A549 (cell line): Measurements from ENCODE around the gene AKAP10. TPM values are rescaled to one million over a fixed set of nuclear protein-coding genes. Genes with fewer than 3 reads are reported as not detected.

Source experiments
- ATAC-seq, 2 experiments: fragments of 200-7000 bp in 1 of 2; fragments of >200 bp in 1 of 2; cut with Nextera tagmentation in 1 of 2; cut with Tn5 transposase in 1 of 2; 3 replicates each; pipeline versions ENCODE4 v1.8.0 to v1.9.1; 2018 to 2020; ENCODE audit warnings: mild to moderate bottlenecking in 1 of 2, moderate library complexity in 1 of 2
- CTCF ChIA-PET: fragments of 300-600 bp; sonication (Branson Sonifier 250); formaldehyde crosslinking; extraction: SDS; loops from one replicate; lab custom pipeline; 2021; ENCODE audit warnings: antibody characterized with exemption, inconsistent platforms; lab: Yijun Ruan, JAX
- POLR2A ChIA-PET: fragments of 350-600 bp; formaldehyde crosslinking; extraction: SDS; loops from one replicate; lab custom pipeline; 2021; ENCODE audit warnings: antibody characterized with exemption, inconsistent platforms; lab: Yijun Ruan, JAX
- DNase-seq, 2 experiments: peaks; one replicate each; pipeline versions ENCODE4 v3.0.0 to v3.0.0-alpha.2; 2011 to 2016; ENCODE audit warnings: low read depth in 1 of 2, low spot score in 1 of 2
- FAIRE-seq: peaks from 2 replicates; lab custom pipeline; 2011; peaks lifted over from hg19 to GRCh38; lab: Jason Lieb, UNC
- H3K27ac ChIP-seq, 2 experiments: fragments of >200 bp; sonication (Bioruptor Twin); formaldehyde crosslinking; 3 replicates each; pipeline ENCODE4 v1.5.1; 2016 to 2017
- H3K4me1 ChIP-seq: fragments of >200 bp; sonication (Bioruptor Twin); formaldehyde crosslinking; 3 replicates; pipeline ENCODE4 v1.6.1; 2016
- H3K4me2 ChIP-seq: fragments of >200 bp; sonication (Bioruptor Twin); formaldehyde crosslinking; 3 replicates; pipeline ENCODE4 v1.6.1; 2016
- H3K4me3 ChIP-seq: fragments of >200 bp; sonication (Bioruptor Twin); formaldehyde crosslinking; 3 replicates; pipeline ENCODE4 v1.5.1; 2016
- H3K9me3 ChIP-seq: fragments of >200 bp; sonication (Bioruptor Twin); formaldehyde crosslinking; 3 replicates; pipeline ENCODE4 v1.6.1; 2016
- BHLHE40 ChIP-seq: IDR thresholded peaks from 2 replicates; pipeline ENCODE4 v1.6.1; 2012; ENCODE audit warnings: low read depth, low read length, inconsistent platforms
- CHD2 ChIP-seq: fragments of 150-350 bp; IDR thresholded peaks from 2 replicates; pipeline ENCODE4 v1.6.1; 2014; ENCODE audit warnings: low read length; ENCODE audit not compliant: partially characterized antibody
- CHD4 ChIP-seq: fragments of 200-600 bp; sonication (generic); IDR thresholded peaks from 2 replicates; pipeline ENCODE4 v1.6.1; 2016; ENCODE audit warnings: antibody characterized with exemption, mild to moderate bottlenecking, borderline replicate concordance
- EHF ChIP-seq: fragments of 250-450 bp; sonication (Bioruptor Pico); IDR thresholded peaks from 2 replicates; pipeline ENCODE4 v1.5.0; 2020; ENCODE audit warnings: mild to moderate bottlenecking
- EHMT2 ChIP-seq: fragments of 200-600 bp; sonication (generic); IDR thresholded peaks from 2 replicates; pipeline ENCODE4 v1.6.1; 2016; ENCODE audit warnings: antibody characterized with exemption, low read depth, mild to moderate bottlenecking, moderate library complexity
- EP300 ChIP-seq, 2 experiments: fragments of >200 bp; sonication (Bioruptor Twin); formaldehyde crosslinking; IDR thresholded peaks; 2 replicates in 1 of 2; 3 replicates in 1 of 2; pipeline ENCODE4 v1.6.1; 2016 to 2017
- FOSL2 ChIP-seq, 2 experiments: fragments of 450-650 bp in 1 of 2; fragments of >200 bp in 1 of 2; sonication (Bioruptor Twin) in 1 of 2; formaldehyde crosslinking; IDR thresholded peaks; 2 replicates each; pipeline versions ENCODE4 v1.5.0 to v1.6.1; 2016 to 2020; ENCODE audit warnings: mild to moderate bottlenecking in 1 of 2, moderate library complexity in 1 of 2
- HDAC2 ChIP-seq: fragments of 200-600 bp; sonication (generic); IDR thresholded peaks from 2 replicates; pipeline ENCODE4 v1.6.1; 2016
- JUN ChIP-seq, 2 experiments: fragments of >200 bp; sonication (Bioruptor Twin); formaldehyde crosslinking; IDR thresholded peaks; 2 replicates in 1 of 2; 3 replicates in 1 of 2; pipeline ENCODE4 v1.6.1; 2016 to 2017
- KDM1A ChIP-seq: fragments of 200-600 bp; sonication (generic); IDR thresholded peaks from 2 replicates; pipeline ENCODE4 v1.6.1; 2016; ENCODE audit warnings: low read depth, mild to moderate bottlenecking
- MYC ChIP-seq: IDR thresholded peaks from 2 replicates; pipeline ENCODE4 v1.6.1; 2012; ENCODE audit warnings: mild to moderate bottlenecking, inconsistent platforms, low read length, improper control_type of control experiment, borderline replicate concordance
- NFE2L2 ChIP-seq: fragments of 150-350 bp; conservative IDR thresholded peaks from 2 replicates; pipeline ENCODE4 v1.6.1; 2014; ENCODE audit warnings: low read length
- NR3C1 ChIP-seq: fragments of >200 bp; sonication (Bioruptor Twin); formaldehyde crosslinking; IDR thresholded peaks from 3 replicates; pipeline ENCODE4 v1.6.1; 2017
- POLR2AphosphoS2 ChIP-seq: conservative IDR thresholded peaks from 2 replicates; pipeline ENCODE4 v1.6.1; 2012; ENCODE audit warnings: low read length, improper control_type of control experiment, inconsistent platforms
- RAD21 ChIP-seq, 2 experiments: fragments of >200 bp in 1 of 2; sonication (Bioruptor Twin) in 1 of 2; formaldehyde crosslinking in 1 of 2; IDR thresholded peaks in 1 of 2; conservative IDR thresholded peaks in 1 of 2; 2 replicates in 1 of 2; 3 replicates in 1 of 2; pipeline ENCODE4 v1.6.1; 2012 to 2018; ENCODE audit warnings: inconsistent platforms in 1 of 2
- RARB ChIP-seq: fragments of 250-450 bp; sonication (Bioruptor Pico); IDR thresholded peaks from 2 replicates; pipeline ENCODE4 v1.8.0; 2021; ENCODE audit warnings: mild to moderate bottlenecking, moderate library complexity
- RCOR1 ChIP-seq: fragments of 150-350 bp; IDR thresholded peaks from 2 replicates; pipeline ENCODE4 v1.6.1; 2014; ENCODE audit warnings: antibody characterized with exemption, low read length, low read depth
- RFX5 ChIP-seq: fragments of 450-650 bp; IDR thresholded peaks from 2 replicates; pipeline ENCODE4 v1.7.1; 2014; ENCODE audit warnings: antibody characterized with exemption, mild to moderate bottlenecking, moderate library complexity
- TFCP2L1 ChIP-seq: fragments of 250-450 bp; sonication (Bioruptor Pico); IDR thresholded peaks from 2 replicates; pipeline ENCODE4 v1.5.0; 2021; ENCODE audit warnings: mild to moderate bottlenecking
- ZFP36 ChIP-seq: fragments of 450-650 bp; IDR thresholded peaks from 2 replicates; pipeline ENCODE4 v1.6.1; 2014; ENCODE audit warnings: borderline replicate concordance; ENCODE audit not compliant: partially characterized antibody
- ZNF302 ChIP-seq: fragments of 250-450 bp; sonication (Bioruptor Pico); IDR thresholded peaks from 2 replicates; pipeline ENCODE4 v1.9.0; 2021; ENCODE audit warnings: inconsistent platforms, mild to moderate bottlenecking, moderate library complexity
- WGBS: methylation state at CpG from one replicate; pipeline ENCODE4 v1.1.6; 2017; ENCODE audit errors: missing lambda C conversion rate; 5-methylcytosine and 5-hydroxymethylcytosine counted together
- polyA plus RNA-seq, 4 experiments: library from polyadenylated mRNA; depleted of rRNA in 3 of 4; stranded (reverse); fragments of >200 nt; fragmentation: RNase III in 1 of 4; extraction: RNeasy Plus Mini Kit Qiagen cat#74134 plus additional on column Dnase treatment in 1 of 4; gene quantifications; 2 replicates in 3 of 4; 3 replicates in 1 of 4; pipeline ENCODE4 v1.2.3, GENCODE V29; 2011 to 2017
- TF ChIP-seq, protein P1 (sequence below): fragments of 150-350 bp; IDR thresholded peaks from 2 replicates; pipeline ENCODE4 v1.6.1; 2014; ENCODE audit warnings: low read depth, mild to moderate bottlenecking, low read length
- TF ChIP-seq, protein P2 (sequence below): fragments of >200 bp; sonication (Bioruptor Twin); formaldehyde crosslinking; IDR thresholded peaks from 2 replicates; pipeline ENCODE4 v1.6.1; 2016
- TF ChIP-seq, protein P3 (sequence below): IDR thresholded peaks from 2 replicates; pipeline ENCODE4 v1.6.1; 2012
- TF ChIP-seq, protein P4 (sequence below): fragments of 250-450 bp; sonication (Bioruptor Pico); IDR thresholded peaks from 2 replicates; pipeline ENCODE4 v1.5.0; 2021; ENCODE audit warnings: mild to moderate bottlenecking, moderate library complexity, borderline replicate concordance

Gene AKAP10
- polyA plus RNA-seq, 2 of the 4 experiments (the other 2 are of a cell fraction) = 22.0 to 51.1 TPM

DNA sequence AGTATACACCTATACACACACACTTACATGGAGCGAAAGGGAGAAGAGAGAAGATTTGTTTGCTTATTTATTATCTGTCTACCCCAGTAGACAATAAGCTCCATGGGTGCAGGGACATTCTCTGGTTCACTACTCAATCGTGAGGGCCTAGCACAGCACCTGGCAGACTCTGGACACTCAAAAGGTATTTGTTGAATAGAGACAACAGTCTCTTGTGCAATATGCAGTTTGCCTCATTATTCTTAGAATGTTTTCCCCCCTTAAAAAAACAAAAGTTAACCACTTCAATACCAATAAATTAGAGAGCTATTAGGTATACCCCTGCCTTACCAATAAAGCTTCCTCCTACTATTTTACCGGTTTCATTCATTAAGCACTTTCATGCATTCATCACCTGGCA, 2.0 kb downstream of the AKAP10 start:
- Histone ChIP-seq H3K4me3 (no peak overlapping the region), H3K4me1 (peaks cover 18% of the 10 kb centered on the region), H3K4me2 (peak overlapping the region; percentile 92), H3K9me3 (no peaks in the 10 kb centered on the region), H3K27ac (no peak overlapping the region)
- ChIA-PET CTCF (interaction anchor here (1.3 to 3.9 kb wide), 3 partner anchors 17 to 35 kb away, joined by 6 to 17 read pairs (median 13); partner anchors contain the start of gene SPECC1), POLR2A (no interaction called here)
- TF ChIP-seq MYC (no peak), NR3C1 (no peak), EHF (no peak), EP300 (IDR thresholded peaks at IDR 0.05) (no peak), CHD4 (no peak), CHD2 (no peak), RCOR1 (no peak), FOSL2 (IDR thresholded peaks at IDR 0.05) (no peak), FOSL2 (CRISPR knock-in tag; IDR thresholded peaks at IDR 0.05) (no peak)
- TF ChIP-seq, protein P1, sequence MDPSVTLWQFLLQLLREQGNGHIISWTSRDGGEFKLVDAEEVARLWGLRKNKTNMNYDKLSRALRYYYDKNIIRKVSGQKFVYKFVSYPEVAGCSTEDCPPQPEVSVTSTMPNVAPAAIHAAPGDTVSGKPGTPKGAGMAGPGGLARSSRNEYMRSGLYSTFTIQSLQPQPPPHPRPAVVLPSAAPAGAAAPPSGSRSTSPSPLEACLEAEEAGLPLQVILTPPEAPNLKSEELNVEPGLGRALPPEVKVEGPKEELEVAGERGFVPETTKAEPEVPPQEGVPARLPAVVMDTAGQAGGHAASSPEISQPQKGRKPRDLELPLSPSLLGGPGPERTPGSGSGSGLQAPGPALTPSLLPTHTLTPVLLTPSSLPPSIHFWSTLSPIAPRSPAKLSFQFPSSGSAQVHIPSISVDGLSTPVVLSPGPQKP = no peak
- TF ChIP-seq, protein P2, sequence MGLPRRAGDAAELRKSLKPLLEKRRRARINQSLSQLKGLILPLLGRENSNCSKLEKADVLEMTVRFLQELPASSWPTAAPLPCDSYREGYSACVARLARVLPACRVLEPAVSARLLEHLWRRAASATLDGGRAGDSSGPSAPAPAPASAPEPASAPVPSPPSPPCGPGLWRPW = no peak
- FAIRE-seq = no peak
- no peak for ATAC-seq
- 81% methylated on average over 3 of the region's 3 CpGs for WGBS
- no peak for DNase-seq

DNA sequence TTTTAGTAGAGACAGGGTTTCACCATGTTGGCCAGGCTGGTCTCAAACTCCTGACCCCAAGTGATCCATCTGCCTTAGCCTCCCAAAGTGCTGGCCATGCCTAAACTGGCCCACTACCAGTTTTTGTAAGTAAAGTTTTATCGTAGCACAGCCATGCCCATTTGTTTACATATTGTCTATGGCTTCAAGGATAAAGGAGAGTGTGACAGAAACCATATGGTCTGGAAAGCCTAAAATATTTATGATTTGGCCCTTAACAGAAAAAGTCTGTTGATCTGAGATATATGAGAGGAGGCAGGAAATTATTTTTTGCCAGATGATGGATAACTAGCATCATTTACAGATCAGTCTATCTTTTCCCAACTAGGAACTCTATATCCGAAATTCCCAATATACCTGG, 4.5 kb downstream of the AKAP10 start:
- Histone ChIP-seq H3K4me2 (no peak overlapping the region), H3K27ac (no peak overlapping the region), H3K9me3 (no peaks in the 10 kb centered on the region), H3K4me3 (no peak overlapping the region), H3K4me1 (peaks cover 22% of the 10 kb centered on the region)
- no peak for ATAC-seq
- no peak for DNase-seq
- POLR2A ChIA-PET = no interaction called here
- TF ChIP-seq, protein P2 = no peak
- TF ChIP-seq EHMT2 = no peak
- TF ChIP-seq ZNF302 (CRISPR knock-in tag) = no peak
- TF ChIP-seq CHD2 = no peak
- TF ChIP-seq HDAC2 = no peak
- TF ChIP-seq, protein P3, sequence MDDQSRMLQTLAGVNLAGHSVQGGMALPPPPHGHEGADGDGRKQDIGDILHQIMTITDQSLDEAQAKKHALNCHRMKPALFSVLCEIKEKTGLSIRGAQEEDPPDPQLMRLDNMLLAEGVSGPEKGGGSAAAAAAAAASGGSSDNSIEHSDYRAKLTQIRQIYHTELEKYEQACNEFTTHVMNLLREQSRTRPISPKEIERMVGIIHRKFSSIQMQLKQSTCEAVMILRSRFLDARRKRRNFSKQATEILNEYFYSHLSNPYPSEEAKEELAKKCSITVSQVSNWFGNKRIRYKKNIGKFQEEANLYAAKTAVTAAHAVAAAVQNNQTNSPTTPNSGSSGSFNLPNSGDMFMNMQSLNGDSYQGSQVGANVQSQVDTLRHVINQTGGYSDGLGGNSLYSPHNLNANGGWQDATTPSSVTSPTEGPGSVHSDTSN = no peak
- no peak for TF ChIP-seq NFE2L2
- TF ChIP-seq ZFP36 = no peak
- TF ChIP-seq BHLHE40 = no peak
- TF ChIP-seq POLR2AphosphoS2 = no peak
- TF ChIP-seq KDM1A = no peak
- no peak for TF ChIP-seq RARB (CRISPR knock-in tag)
- TF ChIP-seq MYC = no peak
- no peak for TF ChIP-seq TFCP2L1 (CRISPR knock-in tag)
- TF ChIP-seq RAD21 (conservative IDR thresholded peaks at IDR 0.05 in 1 of 2, IDR thresholded peaks at IDR 0.05 in 1 of 2) = no peak
- TF ChIP-seq, protein P4, sequence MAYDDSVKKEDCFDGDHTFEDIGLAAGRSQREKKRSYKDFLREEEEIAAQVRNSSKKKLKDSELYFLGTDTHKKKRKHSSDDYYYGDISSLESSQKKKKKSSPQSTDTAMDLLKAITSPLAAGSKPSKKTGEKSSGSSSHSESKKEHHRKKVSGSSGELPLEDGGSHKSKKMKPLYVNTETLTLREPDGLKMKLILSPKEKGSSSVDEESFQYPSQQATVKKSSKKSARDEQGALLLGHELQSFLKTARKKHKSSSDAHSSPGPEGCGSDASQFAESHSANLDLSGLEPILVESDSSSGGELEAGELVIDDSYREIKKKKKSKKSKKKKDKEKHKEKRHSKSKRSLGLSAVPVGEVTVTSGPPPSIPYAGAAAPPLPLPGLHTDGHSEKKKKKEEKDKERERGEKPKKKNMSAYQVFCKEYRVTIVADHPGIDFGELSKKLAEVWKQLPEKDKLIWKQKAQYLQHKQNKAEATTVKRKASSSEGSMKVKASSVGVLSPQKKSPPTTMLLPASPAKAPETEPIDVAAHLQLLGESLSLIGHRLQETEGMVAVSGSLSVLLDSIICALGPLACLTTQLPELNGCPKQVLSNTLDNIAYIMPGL (CRISPR knock-in tag) = no peak
- no peak for TF ChIP-seq JUN (IDR thresholded peaks at IDR 0.05)
- no peak for TF ChIP-seq RFX5
- CTCF ChIA-PET = interaction anchor here (3.9 kb wide), 1 partner anchor 37 kb away, joined by 13 read pairs; no protein-coding TSS in a partner anchor
- no peak for FAIRE-seq
- 86% methylated on average over 2 of the region's 2 CpGs for WGBS
